GM23338 (cell line): ENCODE results near the gene SRPX2.
A peak's percentile ranks its signal among the peaks of the same experiment; 100 is the strongest.

Experiments
- CREB1 ChIP-seq: fragments of 250-450 bp; sonication (Bioruptor Pico); IDR thresholded peaks from 2 replicates; pipeline ENCODE4 v1.5.0; 2020; ENCODE audit warnings: low read depth, mild to moderate bottlenecking, moderate library complexity
- CTCF ChIP-seq, 2 experiments: fragments of 200-600 bp in 1 of 2; sonication (generic) in 1 of 2; conservative IDR thresholded peaks; 2 replicates each; pipeline versions ENCODE4 v1.5.1 to v1.6.1; 2016 to 2017; ENCODE audit warnings: antibody characterized with exemption in 2 of 2, low read depth in 2 of 2, mild to moderate bottlenecking in 2 of 2, moderate library complexity in 1 of 2
- EZH2 ChIP-seq: fragments of 200-600 bp; sonication (generic); IDR thresholded peaks from one replicate; pipeline ENCODE4 v1.8.0; 2017; ENCODE audit warnings: antibody characterized with exemption, mild to moderate bottlenecking, low read depth; ENCODE audit not compliant: unreplicated experiment
- EZH2phosphoT487 ChIP-seq: fragments of 200-600 bp; sonication (generic); IDR thresholded peaks from one replicate; pipeline ENCODE4 v1.8.1; 2018; ENCODE audit warnings: antibody characterized with exemption; ENCODE audit not compliant: unreplicated experiment
- JUNB ChIP-seq: IDR thresholded peaks from one replicate; pipeline ENCODE4 v1.6.1; 2016; ENCODE audit warnings: antibody characterized with exemption; ENCODE audit not compliant: unreplicated experiment
- NANOG ChIP-seq: IDR thresholded peaks from 2 replicates; pipeline ENCODE4 v1.6.1; 2016; ENCODE audit warnings: antibody characterized with exemption, borderline replicate concordance
- POLR2AphosphoS5 ChIP-seq: IDR thresholded peaks from 2 replicates; pipeline ENCODE4 v1.6.1; 2016; ENCODE audit warnings: antibody characterized with exemption, low read depth
- REST ChIP-seq: IDR thresholded peaks from one replicate; pipeline ENCODE4 v1.6.1; 2018; ENCODE audit warnings: antibody characterized with exemption; ENCODE audit not compliant: unreplicated experiment
- ZNF114 ChIP-seq: fragments of 250-450 bp; sonication (Bioruptor Pico); IDR thresholded peaks from 2 replicates; pipeline ENCODE4 v1.5.0; 2020; ENCODE audit warnings: mild to moderate bottlenecking, moderate library complexity
- ZNF331 ChIP-seq: fragments of 250-450 bp; sonication (Bioruptor Pico); IDR thresholded peaks from 2 replicates; pipeline ENCODE4 v1.5.0; 2020; ENCODE audit warnings: low read depth, mild to moderate bottlenecking, moderate library complexity

DNA sequence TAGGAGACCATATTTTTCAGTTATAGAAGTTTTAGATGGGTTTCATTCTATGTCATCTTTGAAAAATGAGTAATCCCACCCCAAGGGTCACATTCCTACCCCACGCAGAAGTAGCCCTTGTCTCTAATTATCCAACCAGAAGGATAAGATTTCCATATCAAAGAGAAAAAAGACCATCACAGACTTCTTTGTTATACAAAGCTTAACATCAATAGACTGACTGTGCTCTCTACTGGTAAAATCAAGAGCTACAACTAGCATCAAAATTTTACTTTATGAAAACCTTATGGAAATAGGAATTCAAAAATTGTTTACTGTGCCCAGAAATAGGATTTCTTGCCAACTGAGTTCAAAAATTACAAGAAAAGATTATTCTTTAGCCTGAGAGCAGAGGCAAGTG, 34.4 kb upstream of the SRPX2 start:
- peak in 1 of 2 experiments; percentile 27; a peak in 2 of 4 replicates for TF ChIP-seq CTCF (conservative IDR thresholded peaks at IDR 0.05; ENCODE audit: low read depth in 2 of 2)
- no peak for TF ChIP-seq EZH2
- TF ChIP-seq POLR2AphosphoS5 = no peak
- no peak for TF ChIP-seq ZNF331
- TF ChIP-seq JUNB = no peak
- TF ChIP-seq CREB1 = no peak
- no peak for TF ChIP-seq REST
- TF ChIP-seq EZH2phosphoT487 = no peak
- TF ChIP-seq ZNF114 (CRISPR knock-in tag) = no peak
- no peak for TF ChIP-seq NANOG
